Measurements from ENCODE around the gene COL23A1.

GRCh38 chr5:178209334-178210072 is 380.7 kb downstream of the COL23A1 start:
- TF ChIP-seq CTCF (IDR thresholded peaks at IDR 0.05) (no peak), POLR2A (IDR thresholded peaks at IDR 0.05) (no peak)

All from lower leg skin (tissue), 3 donors.